ENCODE data around the gene SCART1.
"Not testable (repeated sequence)": the region's sequence is repeated elsewhere in the genome, so short reads cannot be mapped to it uniquely, and the experiment has no call there.

SCART1 gene

DNA sequence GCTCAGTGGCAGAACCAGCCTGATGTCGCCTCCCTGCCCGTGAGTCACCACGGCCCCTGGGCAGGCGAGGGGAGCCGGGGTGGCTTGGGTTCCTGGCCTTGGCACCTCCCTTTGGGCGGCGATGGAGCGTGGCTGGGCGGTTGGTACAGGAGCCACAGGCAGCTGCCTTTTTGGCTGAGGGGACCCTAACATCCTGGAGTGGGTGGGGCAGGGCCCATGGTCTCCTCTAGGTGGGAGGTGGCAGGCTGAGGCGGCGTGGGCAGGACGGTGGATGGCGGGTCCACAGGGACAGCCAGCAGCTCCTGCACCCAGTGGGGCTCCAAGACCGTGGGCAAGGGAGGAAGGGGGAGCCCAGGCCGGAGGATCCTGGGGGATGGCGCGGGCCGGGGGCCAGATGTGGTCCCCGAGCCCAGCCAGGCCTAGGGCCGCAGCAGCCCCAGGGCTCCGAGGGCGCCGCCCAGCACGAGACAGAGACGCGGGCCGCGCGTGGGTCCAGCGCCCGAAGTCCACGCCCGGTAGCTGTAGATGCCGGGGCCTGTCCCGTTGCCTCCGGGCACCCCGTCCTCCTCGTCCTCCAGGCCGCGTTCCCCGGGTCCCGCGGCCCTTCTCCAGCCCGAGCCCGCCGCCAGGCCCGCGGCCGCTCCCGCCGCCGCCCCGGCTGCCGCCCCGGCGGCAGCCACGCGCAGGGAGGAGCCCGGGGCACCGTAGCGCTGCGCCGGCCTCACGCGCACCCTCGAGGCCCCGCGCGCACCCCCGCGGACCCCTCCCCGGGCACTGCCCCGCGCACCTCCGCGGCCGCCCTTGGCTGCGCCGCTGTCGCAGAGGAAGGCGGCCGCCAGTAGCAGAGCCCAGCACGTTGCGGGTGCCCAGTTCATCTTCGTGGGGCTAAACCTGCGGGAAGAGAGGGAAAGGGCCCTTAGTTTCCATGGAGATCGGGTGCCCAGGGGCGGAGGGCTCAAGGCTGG lies 30.7 kb upstream of the SCART1 start:
- DNase-seq (ENCODE audit: low read depth) = no peak
- TF ChIP-seq, protein P1, sequence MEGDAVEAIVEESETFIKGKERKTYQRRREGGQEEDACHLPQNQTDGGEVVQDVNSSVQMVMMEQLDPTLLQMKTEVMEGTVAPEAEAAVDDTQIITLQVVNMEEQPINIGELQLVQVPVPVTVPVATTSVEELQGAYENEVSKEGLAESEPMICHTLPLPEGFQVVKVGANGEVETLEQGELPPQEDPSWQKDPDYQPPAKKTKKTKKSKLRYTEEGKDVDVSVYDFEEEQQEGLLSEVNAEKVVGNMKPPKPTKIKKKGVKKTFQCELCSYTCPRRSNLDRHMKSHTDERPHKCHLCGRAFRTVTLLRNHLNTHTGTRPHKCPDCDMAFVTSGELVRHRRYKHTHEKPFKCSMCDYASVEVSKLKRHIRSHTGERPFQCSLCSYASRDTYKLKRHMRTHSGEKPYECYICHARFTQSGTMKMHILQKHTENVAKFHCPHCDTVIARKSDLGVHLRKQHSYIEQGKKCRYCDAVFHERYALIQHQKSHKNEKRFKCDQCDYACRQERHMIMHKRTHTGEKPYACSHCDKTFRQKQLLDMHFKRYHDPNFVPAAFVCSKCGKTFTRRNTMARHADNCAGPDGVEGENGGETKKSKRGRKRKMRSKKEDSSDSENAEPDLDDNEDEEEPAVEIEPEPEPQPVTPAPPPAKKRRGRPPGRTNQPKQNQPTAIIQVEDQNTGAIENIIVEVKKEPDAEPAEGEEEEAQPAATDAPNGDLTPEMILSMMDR (IDR thresholded peaks at IDR 0.05; ENCODE audit: insufficient read depth, low read depth, low read length, missing control alignments) = no peak
- H3K4me3 ChIP-seq (ENCODE audit: low read depth, low read length) = no peak overlapping the region

DNA sequence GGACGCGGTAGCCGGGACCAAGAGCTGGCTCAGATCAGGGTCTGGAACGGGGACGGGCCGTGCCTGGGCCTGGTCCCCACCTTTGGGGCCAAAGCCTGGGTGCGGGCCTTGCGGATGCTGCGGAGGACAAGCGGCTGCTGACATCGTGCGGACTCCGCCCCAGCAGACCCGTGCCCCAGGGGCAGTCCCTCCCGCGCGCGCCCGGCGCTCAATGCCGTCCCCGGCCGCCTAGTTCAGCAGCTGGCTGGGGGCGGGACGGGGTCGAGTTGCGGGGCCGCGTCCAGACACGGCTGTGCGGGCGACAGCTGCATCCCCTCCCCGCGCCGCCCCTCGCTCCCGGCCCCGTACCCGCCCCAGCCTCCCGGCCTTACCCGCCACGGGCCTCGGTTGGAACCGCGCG lies 29.6 kb upstream of the SCART1 start:
- not testable (repeated sequence) for H3K4me3 ChIP-seq (ENCODE audit: low read depth, low read length); DNase-seq (ENCODE audit: low read depth)

DNA sequence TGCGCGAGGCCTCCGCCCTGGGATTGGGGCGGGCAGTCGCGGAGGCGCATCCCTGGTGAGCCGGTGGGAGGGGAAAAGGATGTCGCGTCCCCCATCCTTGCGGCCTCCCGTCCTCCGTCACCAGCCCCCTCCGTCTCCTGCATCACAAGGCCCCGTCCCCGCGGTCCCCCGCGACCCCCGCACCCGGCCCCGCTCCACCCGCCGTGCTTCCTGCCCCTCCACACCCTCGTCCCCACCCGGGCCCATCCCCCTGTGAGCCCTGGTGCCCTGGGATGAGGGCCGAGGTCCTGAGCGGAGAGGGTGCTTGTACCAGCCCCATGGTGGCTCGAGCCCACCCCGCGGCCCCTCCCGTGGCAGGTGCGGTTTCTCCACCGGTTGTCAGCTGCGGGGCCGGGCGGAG lies 29.1 kb upstream of the SCART1 start, which contains the start of gene SPRN:
TSS of gene SPRN (minus strand) at position 25 of the 400 bp plus-strand sequence. CDS start 944 bp downstream, outside the sequence.
- not testable (repeated sequence) for H3K4me3 ChIP-seq (ENCODE audit: low read depth, low read length); DNase-seq (ENCODE audit: low read depth)

DNA sequence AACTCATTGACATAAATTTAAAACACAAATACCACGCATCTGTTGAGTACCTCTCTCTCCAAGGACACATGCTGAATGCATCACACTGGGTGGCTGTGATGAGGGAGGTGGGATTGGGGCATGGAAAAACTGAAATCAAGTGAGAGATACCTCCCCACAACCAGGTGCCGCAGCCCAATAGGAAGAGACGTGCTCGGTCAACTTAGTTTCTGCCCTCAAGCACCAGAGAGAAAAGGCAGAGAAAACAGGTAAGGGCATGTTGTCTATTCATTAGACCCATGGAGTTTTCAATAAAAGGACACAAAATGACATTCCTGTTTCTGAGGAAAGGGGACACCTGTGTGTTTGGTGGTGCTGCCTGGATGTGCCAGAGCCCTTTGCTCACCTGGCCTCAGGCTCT lies 24.2 kb upstream of the SCART1 start:
- DNase-seq (ENCODE audit: low read depth); H3K4me3 ChIP-seq (ENCODE audit: low read depth, low read length): not testable (repeated sequence)

DNA sequence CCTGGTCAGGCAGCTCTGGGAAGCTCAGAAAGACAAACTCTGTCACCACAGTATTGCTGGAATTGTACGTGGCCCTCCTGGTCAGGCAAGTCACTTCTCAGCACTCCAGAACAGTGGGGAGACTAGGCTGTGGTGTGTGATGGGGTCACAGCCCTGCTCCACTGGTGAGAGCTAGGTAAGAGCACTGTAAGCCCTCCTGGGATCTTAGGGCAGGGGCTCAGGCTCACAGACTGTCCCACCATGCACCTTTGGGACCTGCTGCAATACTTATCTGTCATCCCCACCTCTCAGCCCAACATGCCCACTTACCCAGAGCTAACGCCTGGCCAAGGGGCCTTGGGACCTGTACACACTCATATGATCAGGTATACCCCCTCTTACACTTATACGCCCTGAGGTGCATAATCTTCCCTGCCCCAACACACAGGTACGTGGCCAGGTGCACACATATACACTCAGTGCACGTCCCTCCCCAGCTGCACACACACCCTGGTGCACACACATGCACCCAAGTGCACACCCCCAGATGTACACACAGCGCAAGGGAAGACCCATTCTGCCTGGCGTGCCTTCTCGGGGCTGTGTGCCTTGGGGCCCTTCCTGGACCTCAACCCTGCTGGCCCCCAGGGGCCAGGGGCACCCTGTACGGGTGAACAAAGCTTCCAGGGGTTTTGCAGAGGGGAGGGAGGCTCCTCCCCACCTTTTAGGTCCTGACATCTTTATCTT lies 21.7 kb upstream of the SCART1 start:
- not testable (repeated sequence) for H3K4me3 ChIP-seq (ENCODE audit: low read depth, low read length); DNase-seq (ENCODE audit: low read depth)

DNA sequence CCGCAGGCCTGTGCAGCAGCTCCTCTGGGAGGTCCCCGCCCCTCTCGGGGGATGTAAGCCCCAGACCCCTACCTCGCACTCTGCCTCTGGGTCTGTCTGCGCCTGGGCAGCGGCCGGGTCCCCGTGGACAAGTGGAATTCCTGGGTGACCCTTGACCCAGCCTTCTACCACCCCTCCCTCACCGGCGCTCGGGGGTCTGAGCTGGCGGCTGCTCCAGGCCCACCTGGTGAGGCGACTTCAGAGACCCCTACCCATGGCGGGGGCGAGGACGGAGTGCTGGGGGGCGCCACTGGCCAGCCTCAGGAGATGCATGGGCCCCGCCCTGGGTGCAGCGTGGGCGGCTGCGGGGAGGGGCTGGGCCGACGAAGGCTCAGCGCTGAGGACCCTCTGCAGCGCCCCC lies 21.0 kb upstream of the SCART1 start:
- not testable (repeated sequence) for DNase-seq (ENCODE audit: low read depth); H3K4me3 ChIP-seq (ENCODE audit: low read depth, low read length)

DNA sequence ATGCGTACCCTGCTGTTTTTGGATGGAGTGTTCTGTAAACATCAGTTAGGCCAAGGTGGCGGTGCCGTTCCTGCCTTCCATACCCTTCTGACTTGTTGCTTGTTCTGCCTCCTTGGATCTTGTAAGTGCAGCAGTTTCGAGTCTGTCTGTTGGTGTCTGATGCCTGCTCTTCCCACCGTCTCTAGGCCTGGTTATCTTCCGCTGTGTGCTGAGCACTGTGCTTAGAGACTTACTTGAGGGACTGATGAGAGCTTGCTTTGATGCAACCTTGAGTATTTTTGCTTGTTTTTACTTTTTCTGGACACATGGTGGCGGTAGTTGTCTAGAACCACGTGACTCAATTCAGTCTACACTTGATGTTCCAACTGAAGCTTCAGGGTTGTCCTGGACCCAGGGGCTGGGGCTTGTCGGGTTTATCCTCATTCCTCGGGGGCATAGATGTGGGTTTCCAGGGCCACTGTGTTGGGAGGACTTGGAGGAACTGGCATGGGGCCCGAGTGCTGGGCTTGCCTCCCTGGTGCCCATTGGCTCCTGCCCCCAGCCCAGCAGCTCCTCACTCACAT lies 15.0 kb upstream of the SCART1 start:
- DNase-seq (ENCODE audit: low read depth) = peak; percentile 55
- TF ChIP-seq, protein P1 (IDR thresholded peaks at IDR 0.05; ENCODE audit: insufficient read depth, low read depth, low read length, missing control alignments) = peak; percentile 50
- no peak overlapping the region for H3K4me3 ChIP-seq (ENCODE audit: low read depth, low read length)

DNA sequence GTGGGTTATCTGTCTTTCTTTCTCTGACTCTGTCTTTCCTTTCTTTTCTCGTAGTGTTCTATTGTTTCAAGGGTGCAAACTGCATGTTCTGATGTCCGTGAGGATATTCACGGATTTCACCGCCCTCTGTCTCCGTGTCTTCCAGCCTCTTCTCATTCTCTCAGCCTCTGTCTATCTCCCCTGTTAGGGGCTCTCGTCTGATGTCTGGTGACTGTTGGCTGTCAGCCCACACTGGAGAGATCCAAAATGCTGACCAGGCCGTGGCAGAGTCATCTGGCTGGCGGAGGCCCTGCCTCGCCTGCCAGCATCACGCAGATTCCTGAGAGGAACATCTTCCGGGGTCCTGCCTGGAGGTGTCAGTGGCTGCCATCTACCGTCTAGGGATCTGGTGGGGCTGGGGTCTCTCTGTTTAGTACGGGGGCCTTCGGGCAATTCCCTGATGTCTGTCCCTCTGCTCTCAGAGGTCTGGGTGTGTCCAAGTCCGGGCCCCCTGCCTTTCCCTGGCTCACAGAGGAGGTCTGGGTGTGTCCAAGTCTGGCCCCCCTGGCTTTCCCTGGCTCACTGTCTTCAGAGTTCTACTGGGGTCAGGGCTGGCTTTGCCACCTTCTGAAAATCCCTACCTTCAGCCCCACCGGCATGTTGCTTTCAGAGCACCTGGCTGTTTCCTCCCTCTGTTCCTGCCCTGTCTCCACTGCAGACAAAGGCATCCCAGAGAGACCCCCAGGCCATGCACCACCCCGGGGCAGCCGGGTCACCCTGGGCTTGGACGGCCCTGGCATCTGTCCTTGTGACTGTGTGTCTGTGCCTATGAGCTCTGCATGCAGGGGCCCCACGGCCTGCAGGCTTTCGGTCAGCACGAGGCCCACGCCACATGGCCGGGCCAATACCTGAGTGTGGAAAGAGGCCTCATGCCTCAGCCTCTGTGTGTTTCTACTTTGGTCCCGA lies 14.0 kb upstream of the SCART1 start:
- no peak for DNase-seq (ENCODE audit: low read depth)
- TF ChIP-seq, protein P1 (IDR thresholded peaks at IDR 0.05; ENCODE audit: insufficient read depth, low read depth, low read length, missing control alignments) = no peak
- H3K4me3 ChIP-seq (ENCODE audit: low read depth, low read length) = no peak overlapping the region
